ENCODE results near the gene ROGDI.

- TF ChIP-seq CTCF (IDR thresholded peaks at IDR 0.05; ENCODE audit: poor library complexity) (no peak), EZH2phosphoT487 (IDR thresholded peaks at IDR 0.05; ENCODE audit: low read depth, severe bottlenecking, unreplicated experiment) (no peak)
These were observed 30.4 kb upstream of the ROGDI start for GRCh38 chr16:4832698-4833343.

Data from hepatocyte (in vitro differentiated cells).